Adrenal gland (tissue), 12 donors: ENCODE measurements around the gene SRM. TPM values are rescaled to one million over a fixed set of nuclear protein-coding genes. Genes with fewer than 3 reads are reported as not detected.
"Not testable (repeated sequence)": the region's sequence is repeated elsewhere in the genome, so short reads cannot be mapped to it uniquely, and the experiment has no call there.

Experiments
- DNase-seq, 7 donors: peaks; one replicate each; pipeline ENCODE4 v3.0.0-alpha.2; 2019 to 2020
- H3K27ac ChIP-seq, 5 donors: fragments of 200-600 bp; sonication (generic) in 4 of 5; 1 replicate in 3 of 5; 2 replicates in 2 of 5; pipeline versions ENCODE4 v1.5.1 to v1.8.0; 2016 to 2020; ENCODE audit warnings: mild to moderate bottlenecking in 1 of 5
- H3K27me3 ChIP-seq: fragments of 200-600 bp; 2 replicates; pipeline ENCODE4 v1.8.0; 2021
- H3K36me3 ChIP-seq, 2 donors: fragments of 200-600 bp; replicated peaks in 1 of 2; 1 replicate in 1 of 2; 2 replicates in 1 of 2; pipeline versions ENCODE4 v1.5.1 to v1.8.0; 2018 to 2022
- H3K4me1 ChIP-seq, 2 donors: fragments of 200-600 bp; replicated peaks in 1 of 2; 1 replicate in 1 of 2; 2 replicates in 1 of 2; pipeline versions ENCODE4 v1.5.1 to v1.8.0; 2018 to 2021
- H3K4me3 ChIP-seq, 4 donors: fragments of 200-600 bp; sonication (generic) in 3 of 4; one replicate each; pipeline ENCODE4 v1.5.1; 2016 to 2018
- H3K9me3 ChIP-seq, 3 donors: fragments of 200-600 bp; sonication (generic) in 1 of 3; replicated peaks in 1 of 3; 1 replicate in 2 of 3; 2 replicates in 1 of 3; pipeline versions ENCODE4 v1.5.1 to v1.8.0; 2016 to 2021
- POLR2A ChIP-seq, 2 donors: fragments of 450-650 bp; IDR thresholded peaks; one replicate each; pipeline ENCODE4 v1.6.1; 2017; ENCODE audit warnings: antibody characterized with exemption in 2 of 2, mild to moderate bottlenecking in 2 of 2, moderate library complexity in 1 of 2
- WGBS, 4 donors: extraction: QIAGEN DNeasy Blood & Tissue Kit in 2 of 4; methylation state at CpG; one replicate each; pipeline versions ENCODE4 v1.1.5 to v1.1.7; 2013 to 2017; 5-methylcytosine and 5-hydroxymethylcytosine counted together
- intact Hi-C, 2 donors: fragments of 100-400 bp; cut with DNase I; formaldehyde crosslinking; loops; one replicate each; pipeline versions ENCODE4 v1.14.1 to v1.15.0; 2022 to 2023
- polyA plus RNA-seq, 3 donors: library from polyadenylated mRNA; stranded (reverse); fragments of 200-250 nt in 2 of 3; fragments of 350-450 nt in 1 of 3; fragmentation: Illumina TruSeq in 1 of 3; extraction: RNeasy Lipid Tissue Mini Kit (QIAGEN cat#74804) in 1 of 3; gene quantifications; one replicate each; pipeline ENCODE4 v1.2.3, GENCODE V29; 2013 to 2014
- total RNA-seq, 9 donors: library from RNA; depleted of rRNA in 4 of 9; stranded (reverse); fragments of >200 nt in 4 of 9; fragments of 120-200 nt in 1 of 9; fragmentation: NEBNext Ultra II Directional in 1 of 9; extraction: Animal tissue kit (Norgen Biotek cat#: 25700) in 1 of 9; gene quantifications; one replicate each; pipeline versions ENCODE4 v1.1.0 to v1.2.4, GENCODE V29; 2013 to 2023
- TF ChIP-seq, protein P1 (sequence below), 6 experiments: fragments of 450-650 bp in 4 of 6; fragments of 200-600 bp in 2 of 6; sonication (generic) in 1 of 6; IDR thresholded peaks; 1 replicate in 5 of 6; 2 replicates in 1 of 6; pipeline versions ENCODE4 v1.5.1 to v1.8.0; 2016 to 2021; ENCODE audit warnings: antibody characterized with exemption in 6 of 6, mild to moderate bottlenecking in 2 of 6, moderate library complexity in 1 of 6
- donor health status: healthy with polysubstance abuse.
- donor health status: Bipolar disorder and iron deficiency.
- donor health status: DM: yes; HTN: yes; CAD: no.
- donor health status: DM: no; HTN: no; CAD: no.
- donor health status: DM: no; HTN: no; CAD: no.
- donor health status: DM: yes; HTN: yes; CAD: no.

The SRM gene
- total and polyA plus RNA-seq, 12 donors: 14.9 to 243 (median 54.5) TPM

DNA sequence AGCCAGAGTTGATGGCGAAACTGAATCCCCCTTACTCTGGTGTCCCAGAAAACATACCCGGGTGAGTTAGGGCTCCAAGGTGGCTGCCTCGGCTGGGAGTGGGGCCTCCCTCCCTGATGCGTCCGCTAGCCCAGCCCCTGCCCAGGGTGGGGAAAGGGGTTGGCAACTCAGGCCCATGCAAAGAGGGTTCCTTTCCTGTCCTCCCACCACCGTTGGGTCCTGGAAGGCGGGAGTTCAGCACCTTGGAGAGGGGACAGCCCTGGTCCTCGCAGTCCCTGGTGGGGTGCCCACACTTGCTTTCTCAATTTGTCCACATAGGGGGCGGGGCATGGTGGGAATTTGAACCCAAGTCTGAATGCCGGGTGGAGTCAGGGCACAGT is 6.1 kb downstream of the SRM start:
- Histone ChIP-seq H3K27me3 (no peaks in the 10 kb centered on the region), H3K4me3 (no peak overlapping the region), H3K4me1 (peaks cover 2 to 4% of the 10 kb centered on the region in 2 donors), H3K9me3 (no peaks in the 10 kb centered on the region), H3K27ac (no peak overlapping the region), H3K36me3 (peaks cover 0 to 23% of the 10 kb centered on the region in 2 donors)
- 65 to 70% (median 68%) methylated on average over 2 to 10 of the region's 10 CpGs for WGBS, 4 donors
- DNase-seq: peak in 1 of 7 donors; percentile 40
- TF ChIP-seq POLR2A (IDR thresholded peaks at IDR 0.05): no peak
- TF ChIP-seq, protein P1, sequence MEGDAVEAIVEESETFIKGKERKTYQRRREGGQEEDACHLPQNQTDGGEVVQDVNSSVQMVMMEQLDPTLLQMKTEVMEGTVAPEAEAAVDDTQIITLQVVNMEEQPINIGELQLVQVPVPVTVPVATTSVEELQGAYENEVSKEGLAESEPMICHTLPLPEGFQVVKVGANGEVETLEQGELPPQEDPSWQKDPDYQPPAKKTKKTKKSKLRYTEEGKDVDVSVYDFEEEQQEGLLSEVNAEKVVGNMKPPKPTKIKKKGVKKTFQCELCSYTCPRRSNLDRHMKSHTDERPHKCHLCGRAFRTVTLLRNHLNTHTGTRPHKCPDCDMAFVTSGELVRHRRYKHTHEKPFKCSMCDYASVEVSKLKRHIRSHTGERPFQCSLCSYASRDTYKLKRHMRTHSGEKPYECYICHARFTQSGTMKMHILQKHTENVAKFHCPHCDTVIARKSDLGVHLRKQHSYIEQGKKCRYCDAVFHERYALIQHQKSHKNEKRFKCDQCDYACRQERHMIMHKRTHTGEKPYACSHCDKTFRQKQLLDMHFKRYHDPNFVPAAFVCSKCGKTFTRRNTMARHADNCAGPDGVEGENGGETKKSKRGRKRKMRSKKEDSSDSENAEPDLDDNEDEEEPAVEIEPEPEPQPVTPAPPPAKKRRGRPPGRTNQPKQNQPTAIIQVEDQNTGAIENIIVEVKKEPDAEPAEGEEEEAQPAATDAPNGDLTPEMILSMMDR (IDR thresholded peaks at IDR 0.05): no peak
- intact Hi-C loops: no loop called here

DNA sequence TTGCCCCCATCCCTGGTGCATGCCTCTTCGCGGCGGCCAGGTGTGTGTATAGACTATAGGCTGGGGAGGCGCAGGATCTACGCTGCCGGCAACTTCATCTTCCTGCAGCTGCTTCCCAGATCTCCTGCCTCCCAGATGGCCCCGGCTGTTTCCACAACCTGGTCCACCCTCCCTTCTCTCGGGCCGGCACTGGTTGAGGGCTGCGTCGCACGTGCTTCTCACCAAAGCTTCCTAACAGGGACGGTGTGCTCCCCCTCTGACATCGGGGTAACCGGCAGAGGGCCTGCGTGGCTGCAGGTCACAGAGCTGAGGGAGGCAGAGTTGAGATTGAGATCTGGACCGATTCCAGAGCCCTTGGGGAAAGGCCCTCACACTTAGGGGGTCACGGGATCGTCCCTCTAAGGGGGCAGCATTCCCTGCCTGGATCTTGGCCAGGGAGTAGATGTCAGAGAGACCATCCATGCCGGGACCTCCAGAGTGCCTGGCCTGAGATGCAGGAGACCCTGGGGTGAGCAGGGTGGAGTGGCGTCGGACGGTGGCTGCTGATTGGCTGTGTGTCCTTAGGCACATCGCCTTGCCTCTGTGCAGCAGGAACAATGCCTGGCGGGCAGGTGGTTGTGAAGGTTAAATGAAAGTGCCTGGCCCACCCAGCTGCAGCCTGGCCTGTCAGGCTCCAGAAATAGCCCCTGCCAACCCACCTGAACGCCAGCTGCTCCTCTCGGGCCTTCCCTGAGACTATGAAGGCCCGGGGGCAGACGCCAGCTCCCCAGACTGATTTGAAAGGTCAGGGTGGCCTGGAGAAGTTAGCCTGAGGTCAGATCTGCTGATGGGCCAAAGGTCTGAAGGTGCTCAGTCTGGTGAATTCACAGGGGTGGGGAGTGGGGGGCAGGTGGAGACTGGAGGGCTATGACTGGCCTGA is 6.7 kb downstream of the SRM start:
- H3K4me1 ChIP-seq: no peaks in the 10 kb centered on the region
- H3K9me3 ChIP-seq: no peaks in the 10 kb centered on the region
- TF ChIP-seq POLR2A (IDR thresholded peaks at IDR 0.05): no peak
- no peak overlapping the region for H3K4me3 ChIP-seq
- H3K27me3 ChIP-seq: no peaks in the 10 kb centered on the region
- no peak overlapping the region for H3K27ac ChIP-seq
- WGBS, 4 donors: 19 to 58% (median 28%) methylated on average over 10 to 29 of the region's 29 CpGs
- DNase-seq: no peak
- intact Hi-C loops: no loop called here
- H3K36me3 ChIP-seq: peaks cover 0 to 23% of the 10 kb centered on the region in 2 donors

DNA sequence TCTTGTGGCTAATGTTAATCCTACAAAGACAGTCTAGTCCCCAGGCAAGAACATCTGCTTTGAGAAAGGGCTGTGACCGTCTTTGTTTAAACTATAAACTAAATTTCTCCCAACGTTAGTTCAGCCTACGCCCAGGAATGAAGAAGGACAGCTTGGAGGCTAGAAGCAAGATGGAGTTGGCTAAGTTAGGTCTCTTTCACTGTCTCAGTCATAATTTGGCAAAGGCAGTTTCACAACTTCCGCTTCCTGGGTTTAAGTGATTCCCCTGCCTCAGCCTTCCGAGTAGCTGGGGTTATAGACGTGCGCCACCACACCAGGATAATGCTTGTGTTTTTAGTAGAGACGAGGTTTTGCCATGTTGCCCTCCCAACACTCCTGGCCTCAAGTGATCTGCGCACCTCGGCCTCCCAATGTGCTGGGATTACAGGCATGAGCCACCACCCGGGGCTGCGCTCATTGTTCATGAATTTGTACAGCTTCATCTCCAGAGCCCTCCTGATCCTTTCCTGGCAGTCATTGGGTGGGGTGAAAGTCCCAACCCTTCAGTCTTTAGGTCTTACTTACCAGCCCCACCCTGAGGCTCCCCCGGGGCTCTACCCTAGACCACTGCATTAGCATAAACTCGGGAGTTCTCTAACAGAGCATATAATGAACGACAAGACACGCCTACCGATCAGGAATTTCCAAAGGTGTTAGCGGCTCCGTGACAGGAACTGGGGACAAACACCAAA is 7.9 kb downstream of the SRM start:
- intact Hi-C loops: no loop called here
- no peak for TF ChIP-seq POLR2A (IDR thresholded peaks at IDR 0.05)
- TF ChIP-seq, protein P1 (IDR thresholded peaks at IDR 0.05): no peak
- DNase-seq: no peak

DNA sequence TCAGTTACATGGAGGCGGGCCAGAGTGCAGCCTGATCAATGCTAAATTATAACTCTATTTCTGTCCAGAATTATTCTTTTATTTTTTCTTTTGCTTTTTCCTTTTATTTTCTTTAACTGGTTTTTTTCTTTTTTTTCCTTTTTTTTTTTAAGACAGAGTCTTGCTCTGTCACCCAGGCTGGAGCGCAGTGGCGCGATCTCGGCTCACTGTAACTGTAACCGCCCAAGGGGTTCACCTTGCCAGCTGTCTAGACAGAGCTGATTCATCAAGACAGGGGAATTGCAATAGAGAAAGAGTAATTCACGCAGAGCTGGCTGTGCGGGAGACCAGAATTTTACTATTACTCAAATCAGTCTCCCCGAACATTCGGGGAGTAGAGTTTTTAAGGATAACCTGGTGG is 8.7 kb downstream of the SRM start:
- intact Hi-C loops, H3K27ac ChIP-seq, DNase-seq, H3K27me3 ChIP-seq, H3K4me1 ChIP-seq, H3K4me3 ChIP-seq, H3K9me3 ChIP-seq: not testable (repeated sequence)
- H3K36me3 ChIP-seq: peaks cover 0 to 13% of the 10 kb centered on the region in 2 donors
- WGBS, 4 donors: 86 to 89% (median 87%) methylated on average over 10 of the region's 10 CpGs

More for the DNA sequence above, 7.9 kb downstream of the SRM start:
- 65 to 74% (median 66%) methylated on average over 19 of the region's 19 CpGs for WGBS, 4 donors
- Histone ChIP-seq H3K27ac (no peak overlapping the region), H3K4me3 (no peak overlapping the region), H3K36me3 (peaks cover 0 to 21% of the 10 kb centered on the region in 2 donors), H3K9me3 (no peaks in the 10 kb centered on the region), H3K4me1 (no peaks in the 10 kb centered on the region), H3K27me3 (no peaks in the 10 kb centered on the region)
